ENCODE measurements around the gene C10orf120. TPM values are rescaled to one million over a fixed set of nuclear protein-coding genes. Genes with fewer than 3 reads are reported as not detected.

C10orf120 gene
- total and polyA plus RNA-seq, 2 experiments from 2014 or later, result not detected

DNA sequence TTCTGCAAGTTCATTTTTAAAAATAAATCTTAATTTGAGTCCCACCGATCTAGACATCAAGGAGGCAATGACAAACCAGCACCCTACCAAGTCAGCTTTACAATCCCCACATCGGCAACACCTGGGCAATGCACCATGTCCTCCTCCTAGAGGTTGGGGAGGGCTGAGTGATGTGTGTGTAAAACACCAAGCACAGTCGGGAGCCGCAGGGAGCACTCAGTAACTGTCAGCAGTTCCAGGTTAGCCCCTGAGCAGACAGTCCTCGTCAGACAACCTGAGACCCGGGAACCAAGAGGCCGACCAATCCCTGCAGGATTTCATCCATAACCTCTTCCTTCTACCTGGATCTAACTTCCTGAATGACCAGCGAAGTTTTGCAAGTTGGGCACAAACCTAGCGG, 15.9 kb upstream of the C10orf120 start:
- ATAC-seq (peak; percentile 88), DNase-seq (ENCODE audit: low spot score) (peak; percentile 39)
- H3K27ac Mint-ChIP-seq, result no peak overlapping the region
- H3K9me3 Mint-ChIP-seq, result no peaks in the 10 kb centered on the region
- no peak for TF ChIP-seq JUNB (IDR thresholded peaks at IDR 0.05; ENCODE audit: unreplicated experiment)
- TF ChIP-seq, protein P1, sequence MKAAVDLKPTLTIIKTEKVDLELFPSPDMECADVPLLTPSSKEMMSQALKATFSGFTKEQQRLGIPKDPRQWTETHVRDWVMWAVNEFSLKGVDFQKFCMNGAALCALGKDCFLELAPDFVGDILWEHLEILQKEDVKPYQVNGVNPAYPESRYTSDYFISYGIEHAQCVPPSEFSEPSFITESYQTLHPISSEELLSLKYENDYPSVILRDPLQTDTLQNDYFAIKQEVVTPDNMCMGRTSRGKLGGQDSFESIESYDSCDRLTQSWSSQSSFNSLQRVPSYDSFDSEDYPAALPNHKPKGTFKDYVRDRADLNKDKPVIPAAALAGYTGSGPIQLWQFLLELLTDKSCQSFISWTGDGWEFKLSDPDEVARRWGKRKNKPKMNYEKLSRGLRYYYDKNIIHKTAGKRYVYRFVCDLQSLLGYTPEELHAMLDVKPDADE (IDR thresholded peaks at IDR 0.05), result no peak
- TF ChIP-seq STAT1 (IDR thresholded peaks at IDR 0.05; ENCODE audit: unreplicated experiment), result no peak
- no peak for TF ChIP-seq ZNF462 (CRISPR knock-in tag; IDR thresholded peaks at IDR 0.05)
- TF ChIP-seq EZH2 (IDR thresholded peaks at IDR 0.05; ENCODE audit: low read depth, unreplicated experiment), result no peak
- TF ChIP-seq EZH2phosphoT487 (IDR thresholded peaks at IDR 0.05; ENCODE audit: unreplicated experiment), result no peak
- no peak for TF ChIP-seq POLR2AphosphoS5 (IDR thresholded peaks at IDR 0.05; ENCODE audit: low read depth)
- no peak for TF ChIP-seq CREB1 (CRISPR knock-in tag; IDR thresholded peaks at IDR 0.05; ENCODE audit: low read depth)
- TF ChIP-seq ZNF331 (CRISPR knock-in tag; IDR thresholded peaks at IDR 0.05; ENCODE audit: low read depth), result no peak
- TF ChIP-seq, protein P2, sequence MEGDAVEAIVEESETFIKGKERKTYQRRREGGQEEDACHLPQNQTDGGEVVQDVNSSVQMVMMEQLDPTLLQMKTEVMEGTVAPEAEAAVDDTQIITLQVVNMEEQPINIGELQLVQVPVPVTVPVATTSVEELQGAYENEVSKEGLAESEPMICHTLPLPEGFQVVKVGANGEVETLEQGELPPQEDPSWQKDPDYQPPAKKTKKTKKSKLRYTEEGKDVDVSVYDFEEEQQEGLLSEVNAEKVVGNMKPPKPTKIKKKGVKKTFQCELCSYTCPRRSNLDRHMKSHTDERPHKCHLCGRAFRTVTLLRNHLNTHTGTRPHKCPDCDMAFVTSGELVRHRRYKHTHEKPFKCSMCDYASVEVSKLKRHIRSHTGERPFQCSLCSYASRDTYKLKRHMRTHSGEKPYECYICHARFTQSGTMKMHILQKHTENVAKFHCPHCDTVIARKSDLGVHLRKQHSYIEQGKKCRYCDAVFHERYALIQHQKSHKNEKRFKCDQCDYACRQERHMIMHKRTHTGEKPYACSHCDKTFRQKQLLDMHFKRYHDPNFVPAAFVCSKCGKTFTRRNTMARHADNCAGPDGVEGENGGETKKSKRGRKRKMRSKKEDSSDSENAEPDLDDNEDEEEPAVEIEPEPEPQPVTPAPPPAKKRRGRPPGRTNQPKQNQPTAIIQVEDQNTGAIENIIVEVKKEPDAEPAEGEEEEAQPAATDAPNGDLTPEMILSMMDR (conservative IDR thresholded peaks at IDR 0.05; ENCODE audit: low read depth in 2 of 2), result no peak
- TF ChIP-seq NANOG (IDR thresholded peaks at IDR 0.05; ENCODE audit: borderline replicate concordance), result no peak
- no peak for TF ChIP-seq ZNF114 (CRISPR knock-in tag; IDR thresholded peaks at IDR 0.05)
- no peak for TF ChIP-seq REST (IDR thresholded peaks at IDR 0.05; ENCODE audit: unreplicated experiment)
- H3K27ac ChIP-seq (ENCODE audit: low read depth), result no peak overlapping the region
- H4K20me1 ChIP-seq (replicated peaks; ENCODE audit: insufficient read depth), result no peaks in the 10 kb centered on the region
- no peaks in the 10 kb centered on the region for H3F3A ChIP-seq (replicated peaks; ENCODE audit: low read depth)
- no peak overlapping the region for H3K4me3 Mint-ChIP-seq
- no peaks in the 10 kb centered on the region for H3K27me3 Mint-ChIP-seq (ENCODE audit: insufficient read depth, low read depth, poor library complexity)
- no peaks in the 10 kb centered on the region for H3K27me3 ChIP-seq (ENCODE audit: insufficient read depth)
- no peaks in the 10 kb centered on the region for H3K79me2 ChIP-seq (replicated peaks; ENCODE audit: insufficient read depth)
- 0 out of 2 replicates have a peak, but pooled peaks cover 7% of the 10 kb centered on the region for H3K9me2 ChIP-seq (ENCODE audit: insufficient read depth)
- no peak overlapping the region for H3K4me2 ChIP-seq
- no peaks in the 10 kb centered on the region for H3K36me3 Mint-ChIP-seq (ENCODE audit: low read depth)
- H3K4me1 ChIP-seq (ENCODE audit: insufficient read depth), result no peaks in the 10 kb centered on the region
- H2AFZ ChIP-seq, result peak overlapping the region; percentile 7
- H3K36me3 ChIP-seq (ENCODE audit: insufficient read depth), result no peaks in the 10 kb centered on the region
- H3K4me1 Mint-ChIP-seq, result peaks cover 17% of the 10 kb centered on the region; the same call in 2 of the 3 replicates
- H3K4me3 ChIP-seq, result no peak overlapping the region

Data from GM23338 (cell line).